Parathyroid adenoma (tissue), 2 donors: ENCODE measurements around the gene GOLGB1.

Experiments used
- H2AFZ ChIP-seq: fragments of 300-600 bp; sonication (generic); one replicate; pipeline ENCODE4 v1.7.0; 2017; ENCODE audit warnings: antibody characterized with exemption, mild to moderate bottlenecking
- H3K27ac ChIP-seq: fragments of 300-600 bp; sonication (generic); one replicate; pipeline ENCODE4 v1.7.0; 2017
- H3K27me3 ChIP-seq: fragments of 300-600 bp; sonication (generic); one replicate; pipeline ENCODE4 v1.7.0; 2017; ENCODE audit warnings: low read length; ENCODE audit not compliant: control insufficient read depth, insufficient read depth
- H3K36me3 ChIP-seq: fragments of 300-600 bp; sonication (generic); one replicate; pipeline ENCODE4 v1.7.0; 2017; ENCODE audit warnings: low read length; ENCODE audit not compliant: control insufficient read depth, insufficient read depth
- H3K4me1 ChIP-seq: fragments of 300-600 bp; sonication (generic); one replicate; pipeline ENCODE4 v1.7.0; 2017; ENCODE audit warnings: control low read depth
- H3K4me2 ChIP-seq: fragments of 300-600 bp; sonication (generic); one replicate; pipeline ENCODE4 v1.7.0; 2017; ENCODE audit warnings: low read length
- H3K4me3 ChIP-seq: fragments of 300-600 bp; sonication (generic); one replicate; pipeline ENCODE4 v1.7.0; 2017; ENCODE audit warnings: low read depth, low read length
- H3K79me2 ChIP-seq: fragments of 300-600 bp; sonication (generic); one replicate; pipeline ENCODE4 v1.7.0; 2017; ENCODE audit warnings: control low read depth
- H3K9ac ChIP-seq: fragments of 300-600 bp; sonication (generic); one replicate; pipeline ENCODE4 v1.7.0; 2017; ENCODE audit warnings: mild to moderate bottlenecking
- H3K9me3 ChIP-seq: fragments of 300-600 bp; sonication (generic); one replicate; pipeline ENCODE4 v1.7.0; 2017; ENCODE audit warnings: low read length; ENCODE audit not compliant: control insufficient read depth
- TF ChIP-seq, protein P1 (sequence below): fragments of 300-600 bp; sonication (generic); IDR thresholded peaks from one replicate; pipeline ENCODE4 v1.7.0; 2017; ENCODE audit warnings: antibody characterized with exemption, mild to moderate bottlenecking
- donor health status: primary hyperparathyroidism.

The GOLGB1 gene

GRCh38 chr3:121730940-121731687 lies 18.4 kb downstream of the GOLGB1 start:
- TF ChIP-seq, protein P1, sequence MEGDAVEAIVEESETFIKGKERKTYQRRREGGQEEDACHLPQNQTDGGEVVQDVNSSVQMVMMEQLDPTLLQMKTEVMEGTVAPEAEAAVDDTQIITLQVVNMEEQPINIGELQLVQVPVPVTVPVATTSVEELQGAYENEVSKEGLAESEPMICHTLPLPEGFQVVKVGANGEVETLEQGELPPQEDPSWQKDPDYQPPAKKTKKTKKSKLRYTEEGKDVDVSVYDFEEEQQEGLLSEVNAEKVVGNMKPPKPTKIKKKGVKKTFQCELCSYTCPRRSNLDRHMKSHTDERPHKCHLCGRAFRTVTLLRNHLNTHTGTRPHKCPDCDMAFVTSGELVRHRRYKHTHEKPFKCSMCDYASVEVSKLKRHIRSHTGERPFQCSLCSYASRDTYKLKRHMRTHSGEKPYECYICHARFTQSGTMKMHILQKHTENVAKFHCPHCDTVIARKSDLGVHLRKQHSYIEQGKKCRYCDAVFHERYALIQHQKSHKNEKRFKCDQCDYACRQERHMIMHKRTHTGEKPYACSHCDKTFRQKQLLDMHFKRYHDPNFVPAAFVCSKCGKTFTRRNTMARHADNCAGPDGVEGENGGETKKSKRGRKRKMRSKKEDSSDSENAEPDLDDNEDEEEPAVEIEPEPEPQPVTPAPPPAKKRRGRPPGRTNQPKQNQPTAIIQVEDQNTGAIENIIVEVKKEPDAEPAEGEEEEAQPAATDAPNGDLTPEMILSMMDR = no peak
- no peak overlapping the region for H3K4me3 ChIP-seq
- H3K9ac ChIP-seq = no peak overlapping the region

GRCh38 chr3:121724130-121724529 lies 25.4 kb downstream of the GOLGB1 start:
- no peak overlapping the region for H3K4me3 ChIP-seq
- no peaks in the 10 kb centered on the region for H3K4me1 ChIP-seq
- H3K36me3 ChIP-seq = no peaks in the 10 kb centered on the region
- no peak overlapping the region for H3K27ac ChIP-seq
- H3K27me3 ChIP-seq = no peaks in the 10 kb centered on the region
- H3K9ac ChIP-seq = no peak overlapping the region
- H3K4me2 ChIP-seq = no peak overlapping the region
- TF ChIP-seq, protein P1 = no peak
- no peaks in the 10 kb centered on the region for H3K9me3 ChIP-seq
- peaks cover 3% of the 10 kb centered on the region for H3K79me2 ChIP-seq
- no peak overlapping the region for H2AFZ ChIP-seq

More at GRCh38 chr3:121730940-121731687, 18.4 kb downstream of the GOLGB1 start:
- Histone ChIP-seq H3K9me3 (no peaks in the 10 kb centered on the region), H2AFZ (no peak overlapping the region), H3K4me1 (peaks cover 6% of the 10 kb centered on the region), H3K79me2 (peaks cover 9% of the 10 kb centered on the region), H3K36me3 (no peaks in the 10 kb centered on the region), H3K27me3 (no peaks in the 10 kb centered on the region), H3K4me2 (no peak overlapping the region), H3K27ac (no peak overlapping the region)

GRCh38 chr3:121723485-121723884 lies 26.1 kb downstream of the GOLGB1 start:
- Histone ChIP-seq H3K27me3 (no peaks in the 10 kb centered on the region), H3K36me3 (no peaks in the 10 kb centered on the region), H3K27ac (no peak overlapping the region), H3K9me3 (no peaks in the 10 kb centered on the region), H3K9ac (no peak overlapping the region), H3K79me2 (peaks cover 3% of the 10 kb centered on the region), H3K4me2 (no peak overlapping the region), H2AFZ (no peak overlapping the region), H3K4me3 (no peak overlapping the region), H3K4me1 (no peaks in the 10 kb centered on the region)
- TF ChIP-seq, protein P1 = no peak

DNA sequence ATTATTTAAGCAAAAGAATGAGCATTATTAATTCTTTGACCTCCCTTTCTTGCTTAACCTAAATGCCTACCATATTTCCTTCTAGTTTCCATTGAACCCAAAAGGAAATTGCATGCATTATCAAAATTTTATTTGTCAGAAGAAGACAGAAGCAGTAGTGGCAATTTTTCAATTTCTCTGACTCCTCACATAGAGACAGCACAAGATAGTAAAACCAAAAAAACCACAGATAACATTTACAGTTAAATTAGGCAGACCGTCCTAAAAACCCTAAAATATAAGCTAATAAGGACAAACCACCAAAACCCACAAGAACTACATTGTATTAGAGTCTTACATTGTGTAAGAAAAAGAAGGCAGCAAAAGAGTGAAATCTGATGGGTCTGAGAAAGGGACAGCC lies 27.1 kb downstream of the GOLGB1 start:
- Histone ChIP-seq H3K4me2 (no peak overlapping the region), H3K9me3 (no peaks in the 10 kb centered on the region), H2AFZ (no peak overlapping the region), H3K4me3 (no peak overlapping the region), H3K4me1 (no peaks in the 10 kb centered on the region), H3K27me3 (no peaks in the 10 kb centered on the region), H3K79me2 (peaks cover 3% of the 10 kb centered on the region), H3K36me3 (no peaks in the 10 kb centered on the region), H3K9ac (no peak overlapping the region), H3K27ac (no peak overlapping the region)
- TF ChIP-seq, protein P1 = no peak

DNA sequence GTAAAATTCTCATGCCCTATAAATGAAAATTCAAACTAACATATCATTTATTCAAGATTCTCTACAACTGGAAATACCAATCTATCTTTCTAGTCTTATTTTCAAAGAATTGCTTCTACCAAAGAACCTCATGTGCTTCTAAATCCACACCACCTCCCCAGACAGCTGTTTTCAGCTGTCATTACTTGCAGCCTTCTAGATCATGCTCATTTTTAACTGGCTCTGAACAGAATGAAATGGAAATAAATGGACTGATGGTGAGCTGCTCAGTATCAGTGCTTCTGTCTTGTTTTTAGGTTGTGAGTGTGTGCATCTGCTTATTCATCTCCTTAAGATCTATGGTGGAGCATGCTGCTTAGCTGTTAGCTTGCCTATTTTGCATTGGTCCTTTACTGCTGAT lies 29.4 kb downstream of the GOLGB1 start:
- H3K79me2 ChIP-seq = peaks cover 3% of the 10 kb centered on the region
- no peaks in the 10 kb centered on the region for H3K9me3 ChIP-seq
- no peaks in the 10 kb centered on the region for H3K27me3 ChIP-seq
- H3K36me3 ChIP-seq = no peaks in the 10 kb centered on the region
- TF ChIP-seq, protein P1 = no peak
- H3K4me3 ChIP-seq = no peak overlapping the region
- no peak overlapping the region for H3K27ac ChIP-seq
- H3K4me1 ChIP-seq = no peaks in the 10 kb centered on the region
- H3K9ac ChIP-seq = no peak overlapping the region
- H2AFZ ChIP-seq = no peak overlapping the region
- no peak overlapping the region for H3K4me2 ChIP-seq
